Kidney (tissue), 14 donors: ENCODE data around the gene NCEH1. TPM values are rescaled to one million over a fixed set of nuclear protein-coding genes. Genes with fewer than 3 reads are reported as not detected.

Source experiments
- DNase-seq, 5 donors: peaks; one replicate each; pipeline ENCODE4 v3.0.0-alpha.2; 2013 to 2020
- FAIRE-seq: peaks from 2 replicates; lab custom pipeline; 2012; peaks lifted over from hg19 to GRCh38; lab: Jason Lieb, UNC
- H3K27ac ChIP-seq, 2 donors: one replicate each; pipeline ENCODE4 v1.7.0; 2013; ENCODE audit warnings: low read depth in 2 of 2, low read length in 2 of 2, inconsistent platforms in 1 of 2
- H3K27me3 ChIP-seq: one replicate; pipeline ENCODE4 v1.7.1; 2013; ENCODE audit warnings: low read length, inconsistent platforms; ENCODE audit not compliant: control insufficient read depth, insufficient read depth
- H3K36me3 ChIP-seq, 3 donors: one replicate each; pipeline versions ENCODE4 v1.7.0 to v1.7.1; 2013; ENCODE audit warnings: low read length in 3 of 3, control low read depth in 1 of 3, inconsistent platforms in 1 of 3; ENCODE audit not compliant: insufficient read depth in 3 of 3, control insufficient read depth in 2 of 3
- H3K4me1 ChIP-seq, 3 donors: one replicate each; pipeline versions ENCODE4 v1.7.0 to v1.7.1; 2013; ENCODE audit warnings: low read length in 3 of 3, inconsistent platforms in 1 of 3, low read depth in 1 of 3; ENCODE audit not compliant: control insufficient read depth in 2 of 3, insufficient read depth in 2 of 3
- H3K4me3 ChIP-seq, 3 donors: one replicate each; pipeline versions ENCODE4 v1.7.0 to v1.8.1; 2013; ENCODE audit warnings: low read length in 3 of 3, control low read depth in 1 of 3, inconsistent platforms in 1 of 3
- H3K9ac ChIP-seq, 3 donors: one replicate each; pipeline versions ENCODE4 v1.7.0 to v1.7.1; 2013; ENCODE audit warnings: low read length in 3 of 3, control low read depth in 1 of 3, inconsistent platforms in 1 of 3
- H3K9me3 ChIP-seq, 3 donors: one replicate each; pipeline versions ENCODE4 v1.7.0 to v1.7.1; 2013; ENCODE audit warnings: low read length in 3 of 3, control low read depth in 1 of 3, inconsistent platforms in 1 of 3; ENCODE audit not compliant: control insufficient read depth in 2 of 3, insufficient read depth in 1 of 3
- CTCF ChIP-seq: IDR thresholded peaks from 3 replicates; pipeline ENCODE4 v1.5.1; 2012; ENCODE audit warnings: mild to moderate bottlenecking, moderate library complexity, borderline replicate concordance; ENCODE audit not compliant: insufficient read depth; ENCODE audit errors: extremely low read depth
- intact Hi-C: fragments of 100-400 bp; cut with DNase I; formaldehyde crosslinking; loops from one replicate; pipeline ENCODE4 v1.11.1; 2022
- polyA plus RNA-seq: library from polyadenylated mRNA; stranded (reverse); fragments of 350-450 nt; fragmentation: Illumina TruSeq; extraction: RNeasy Lipid Tissue Mini Kit (QIAGEN cat#74804); gene quantifications from one replicate; pipeline ENCODE4 v1.2.3, GENCODE V29; 2014; ENCODE audit warnings: low read depth, low replicate concordance; ENCODE audit not compliant: insufficient read depth
- total RNA-seq: library from RNA; stranded (reverse); fragmentation: NEBNext Ultra II Directional; extraction: Animal tissue kit (Norgen Biotek cat#: 25700); gene quantifications from one replicate; pipeline ENCODE4 v1.2.1, GENCODE V29; 2021
- donor health status: control.
- donor health status: control.
- donor health status: control.
- donor health status: control.
- donor health status: control.
- donor health status: DM: yes; HTN: yes; CAD: no.
- donor health status: Normal renal cell carcinoma (clear cell type).

Gene NCEH1
- total and polyA plus RNA-seq, 2 donors from 2014 or later: 6.7 to 43.6 TPM

DNA sequence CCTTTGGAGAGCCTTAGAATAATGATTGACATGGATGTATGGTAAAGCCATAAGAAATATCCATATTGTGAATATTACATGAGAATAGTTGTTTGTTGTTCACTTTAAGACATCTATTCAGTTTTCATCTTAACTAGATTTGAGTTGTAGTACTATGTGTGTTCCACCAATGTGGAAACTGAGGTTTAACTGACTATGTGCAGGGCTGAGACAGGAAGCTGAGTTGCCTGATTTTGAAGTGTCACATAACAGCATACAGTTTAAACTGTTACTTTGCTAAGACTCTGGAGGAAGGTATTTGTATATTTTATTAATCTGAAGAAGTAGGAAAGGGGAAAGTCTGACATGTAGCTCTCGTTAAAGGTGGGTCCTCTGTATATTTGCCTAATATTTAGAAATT is 41.8 kb upstream of the NCEH1 start:
- FAIRE-seq: no peak
- no peaks in the 10 kb centered on the region for H3K36me3 ChIP-seq
- no peak for DNase-seq
- peaks cover 0 to 3% (median 0%) of the 10 kb centered on the region in 3 donors for H3K4me1 ChIP-seq
- no peak for TF ChIP-seq CTCF
- H3K9ac ChIP-seq: no peak overlapping the region
- intact Hi-C loops: no loop called here
- no peaks in the 10 kb centered on the region for H3K9me3 ChIP-seq
- no peak overlapping the region for H3K4me3 ChIP-seq
- H3K27ac ChIP-seq: no peak overlapping the region
- no peaks in the 10 kb centered on the region for H3K27me3 ChIP-seq

DNA sequence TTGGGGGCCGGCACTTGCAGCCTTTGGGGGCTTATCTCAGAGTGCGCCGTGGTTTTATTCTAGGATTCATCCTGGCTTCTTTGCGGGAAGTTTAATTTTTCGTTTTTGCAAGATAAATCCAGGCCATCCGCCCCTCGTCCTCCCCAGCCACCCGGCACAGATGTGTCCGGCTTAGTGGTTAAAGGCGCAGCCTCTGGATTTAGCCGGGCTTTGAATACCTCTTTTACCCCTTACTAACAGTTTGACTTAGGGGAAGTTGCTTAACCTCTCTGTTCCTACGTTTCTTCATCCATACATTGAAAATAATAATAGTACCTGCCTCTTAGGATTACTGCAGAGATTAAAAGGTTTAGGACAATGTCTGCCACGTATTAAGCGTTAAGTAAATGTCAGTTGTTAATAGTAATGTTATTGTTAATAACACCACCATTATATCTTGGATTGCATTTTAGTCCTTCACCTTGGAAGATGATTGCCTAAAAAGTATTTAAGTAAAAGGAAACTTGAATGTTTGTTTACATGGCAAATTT is 40.4 kb upstream of the NCEH1 start:
- Histone ChIP-seq H3K9me3 (no peaks in the 10 kb centered on the region), H3K36me3 (no peaks in the 10 kb centered on the region), H3K4me1 (peaks cover 0 to 3% (median 0%) of the 10 kb centered on the region in 3 donors), H3K4me3 (peak overlapping the region; percentile 65 to 84 (median 78)), H3K9ac (peak overlapping the region; percentile 71 to 77 (median 72)), H3K27ac (peak overlapping the region; percentile 11 to 30), H3K27me3 (no peaks in the 10 kb centered on the region)
- FAIRE-seq (no peak), DNase-seq (peak in 1 of 5 donors; percentile 40)
- no peak for TF ChIP-seq CTCF
- intact Hi-C loops: no loop called here

DNA sequence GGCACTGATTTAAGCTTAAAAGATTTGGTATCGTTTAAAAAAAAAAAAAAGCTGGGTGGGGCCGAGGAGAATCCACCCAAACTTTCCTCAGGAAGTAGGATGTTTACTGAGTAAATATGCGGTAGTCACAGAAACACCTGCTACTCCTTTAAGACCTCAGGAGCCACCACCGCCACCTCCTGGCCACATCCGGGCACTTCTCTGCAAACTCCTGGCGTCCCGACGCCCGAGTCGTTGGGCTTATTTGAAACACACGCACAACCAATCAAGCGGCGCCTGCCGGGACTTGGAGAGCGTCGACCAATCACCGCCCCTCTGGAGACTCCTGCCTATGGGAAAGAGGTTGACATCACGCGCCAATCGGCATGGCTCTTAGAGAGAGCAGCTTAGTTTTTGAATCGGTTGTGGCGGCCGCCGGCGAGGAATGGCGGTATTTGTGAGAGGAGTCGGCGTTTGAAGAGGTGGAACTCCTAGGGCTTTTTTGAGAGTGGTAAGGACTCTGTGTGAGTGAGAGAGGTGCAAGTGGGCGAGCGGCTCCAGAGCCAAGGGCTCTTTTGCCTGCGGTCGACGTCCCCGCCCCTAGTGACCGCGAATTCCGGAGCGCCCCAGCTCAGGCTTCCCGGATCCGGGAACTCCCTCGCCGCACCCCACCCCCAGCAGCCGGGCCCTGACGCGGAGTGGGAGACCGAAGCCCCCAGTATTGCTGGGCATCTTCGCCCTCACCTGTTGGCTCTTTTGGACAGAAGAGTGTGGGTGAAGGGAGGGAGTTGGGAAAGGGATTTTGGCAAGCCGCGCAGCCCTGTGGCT is 39.7 kb upstream of the NCEH1 start, which contains the start of gene ECT2:
Gene ECT2, plus strand, starts transcription at position 359 of the 807 bp plus-strand sequence. CDS start 3,805 bp downstream, outside the sequence.
- peak within 1 kb of the TSS; percentile 38 to 57 for H3K27ac ChIP-seq

More for the DNA sequence above, 39.7 kb upstream of the NCEH1 start, which contains the start of gene ECT2:
- FAIRE-seq (peak; percentile 99), DNase-seq (peak; percentile 99 to 100 (median 100))
- H3K9ac ChIP-seq: peak within 1 kb of the TSS; percentile 71 to 77 (median 72)
- H3K4me1 ChIP-seq: peaks cover 0 to 3% (median 0%) of the 10 kb centered on the region in 3 donors
- intact Hi-C loops: no loop called here
- no peaks in the 10 kb centered on the region for H3K27me3 ChIP-seq
- peak; percentile 66 for TF ChIP-seq CTCF
- no peaks in the 10 kb centered on the region for H3K36me3 ChIP-seq
- H3K4me3 ChIP-seq: peak within 1 kb of the TSS; percentile 65 to 84 (median 78)
- H3K9me3 ChIP-seq: no peaks in the 10 kb centered on the region
